ENCODE measurements around the gene FOXE1.

GRCh38 chr9:97848215-97848479 is 4.9 kb upstream of the FOXE1 start:
- TF ChIP-seq POLR2A (IDR thresholded peaks at IDR 0.05) (no peak), CTCF (IDR thresholded peaks at IDR 0.05) (peak in 5 of 6 experiments; percentile 16 to 37 (median 25))
